IPS-NIHi7 (cell line): Measurements from ENCODE around the gene ZSWIM2.
"Not testable (repeated sequence)": the region's sequence is repeated elsewhere in the genome, so short reads cannot be mapped to it uniquely, and the experiment has no call there.

Experiments
- DNase-seq: peaks from one replicate; pipeline ENCODE4 v3.0.0; 2012; ENCODE audit warnings: mixed read lengths; ENCODE audit errors: extremely low spot score

Gene ZSWIM2

DNA sequence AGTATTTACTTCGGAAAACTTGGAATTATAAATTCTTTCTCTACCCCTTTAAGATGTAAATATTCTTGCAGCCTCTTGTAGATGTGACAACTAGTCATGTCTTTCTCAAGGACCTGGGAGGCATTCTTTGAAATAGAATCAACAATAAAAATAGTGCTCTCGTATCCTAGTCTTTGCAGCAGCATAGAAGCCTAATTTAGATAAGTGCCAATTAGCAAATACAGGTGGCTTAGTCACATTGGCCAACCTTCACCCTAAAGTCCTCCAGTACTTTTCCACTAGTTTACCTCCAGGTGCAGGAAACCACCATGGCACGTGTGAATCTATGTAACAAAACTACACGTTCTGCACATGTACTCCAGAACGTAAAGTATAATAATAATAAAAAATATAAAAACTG is 3.5 kb upstream of the ZSWIM2 start:
- DNase-seq = no peak

DNA sequence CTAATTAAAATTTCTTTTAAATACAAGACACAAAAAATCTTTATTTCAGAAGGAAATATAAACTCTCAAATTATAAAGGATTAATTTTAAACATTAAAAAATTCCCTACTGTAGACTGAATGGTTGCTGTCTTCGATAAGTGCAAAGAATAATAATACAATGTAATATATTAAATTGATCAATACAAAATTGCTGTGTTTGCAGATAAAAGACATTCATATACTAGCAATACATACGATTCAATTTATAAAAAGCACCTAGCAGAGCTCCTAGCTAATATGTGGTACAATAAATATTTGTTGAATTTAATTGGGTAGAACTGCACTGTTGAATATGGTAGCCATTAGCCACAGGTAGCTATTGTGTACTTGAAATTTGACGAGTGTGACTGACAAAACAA is 6.6 kb downstream of the ZSWIM2 start:
- DNase-seq = no peak

DNA sequence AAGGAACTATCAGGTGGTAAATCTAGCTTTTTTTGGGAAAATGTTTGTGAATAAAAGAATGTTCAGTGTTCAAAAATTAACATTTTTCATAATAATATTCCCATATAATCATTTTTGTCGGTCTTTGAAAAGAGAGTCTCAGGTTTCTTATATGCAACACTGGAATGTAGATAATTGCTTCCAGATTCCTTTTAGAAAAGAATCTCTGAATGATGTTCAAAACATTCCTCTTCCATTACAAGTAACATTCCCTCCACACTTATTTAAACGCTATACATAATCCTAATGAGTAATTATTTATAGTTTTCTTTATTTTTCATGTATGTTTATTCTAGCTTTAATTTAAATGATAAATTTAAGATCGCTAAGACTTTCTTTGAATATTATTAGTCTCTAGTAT is 7.0 kb downstream of the ZSWIM2 start:
- DNase-seq = no peak

DNA sequence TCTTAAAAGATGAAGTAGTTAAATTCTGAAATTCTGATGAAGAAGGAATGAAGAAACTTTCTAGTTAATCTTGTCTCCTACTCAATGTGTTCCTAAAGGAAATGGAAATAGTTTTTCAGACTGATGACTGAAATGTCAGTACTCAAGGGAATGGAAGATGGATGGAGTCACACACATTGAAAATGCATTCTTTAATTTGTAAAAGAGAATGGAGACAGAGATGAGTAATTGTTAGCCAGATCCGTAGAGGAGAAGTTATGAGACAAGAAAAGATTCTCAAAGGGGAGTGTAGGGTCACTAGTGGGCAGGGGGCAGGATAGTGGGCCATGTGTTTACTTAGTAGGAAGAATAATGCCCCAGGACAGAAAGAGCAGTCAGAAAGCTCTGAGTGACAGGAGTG is 13.3 kb downstream of the ZSWIM2 start:
- no peak for DNase-seq

DNA sequence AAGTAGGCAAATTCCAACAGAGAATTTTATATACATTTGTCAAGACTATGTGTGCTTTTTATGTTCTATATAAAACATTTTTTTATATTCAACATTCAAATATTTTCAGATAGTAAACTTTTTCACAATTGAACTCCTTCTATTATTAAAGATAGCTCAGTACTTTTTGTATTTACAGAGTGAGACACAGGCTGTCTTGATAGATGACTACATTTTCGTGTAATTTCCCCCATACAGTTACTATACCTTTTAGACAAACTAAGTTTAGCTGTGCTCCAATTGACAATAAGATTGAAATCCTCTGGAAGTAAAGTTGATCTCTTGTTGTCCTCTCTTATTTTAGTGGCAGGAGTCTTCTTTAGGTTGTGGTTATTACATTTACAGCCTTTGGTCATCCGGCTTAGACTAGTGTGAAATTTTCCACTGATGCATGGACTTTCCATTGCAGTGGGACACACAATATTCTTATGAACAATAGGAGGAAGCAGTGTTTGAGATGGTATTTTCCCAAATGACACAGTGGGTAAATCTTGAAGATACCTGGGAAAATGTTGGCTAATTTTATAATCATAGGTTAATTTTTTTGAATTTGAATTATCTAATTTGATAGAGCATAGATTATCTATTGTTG is 21.0 kb downstream of the ZSWIM2 start:
- no peak for DNase-seq

DNA sequence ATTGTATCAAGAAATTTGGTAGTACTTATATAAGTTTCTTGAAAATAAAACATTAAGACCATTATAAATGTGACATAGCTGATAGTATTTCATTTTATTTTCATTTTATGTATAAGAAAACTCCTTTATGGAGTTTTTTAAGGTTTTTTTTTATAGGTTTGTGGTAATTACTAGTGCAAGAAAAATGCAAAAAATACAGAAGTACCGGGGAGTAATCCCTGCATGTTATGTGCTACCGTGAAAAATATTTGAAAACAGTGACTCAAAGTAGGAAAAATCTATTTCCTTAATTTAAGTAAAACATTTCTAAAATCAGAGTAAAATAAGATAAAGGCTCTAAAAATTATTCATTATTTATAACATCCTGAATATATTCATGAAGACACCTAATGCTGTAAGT is 21.6 kb downstream of the ZSWIM2 start:
- no peak for DNase-seq

DNA sequence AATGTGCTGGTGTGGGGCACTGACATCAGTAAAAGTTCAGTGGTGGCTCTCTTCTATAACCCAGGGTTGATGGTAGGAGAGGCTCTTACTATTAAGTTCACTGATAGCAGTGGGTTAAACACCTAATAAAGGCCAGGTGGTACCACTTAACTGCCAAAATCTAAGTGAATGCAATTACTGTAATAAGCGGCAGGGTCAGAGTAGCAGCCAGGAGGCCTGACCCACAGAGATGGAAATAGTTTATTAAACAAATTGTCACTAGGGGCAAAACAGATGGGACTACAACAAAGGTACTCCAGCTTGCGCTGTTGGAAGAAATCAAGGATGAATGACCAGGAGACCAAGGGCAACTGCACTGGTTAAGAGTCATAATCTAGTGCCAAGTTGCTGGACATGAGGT is 26.6 kb downstream of the ZSWIM2 start:
- DNase-seq = no peak

DNA sequence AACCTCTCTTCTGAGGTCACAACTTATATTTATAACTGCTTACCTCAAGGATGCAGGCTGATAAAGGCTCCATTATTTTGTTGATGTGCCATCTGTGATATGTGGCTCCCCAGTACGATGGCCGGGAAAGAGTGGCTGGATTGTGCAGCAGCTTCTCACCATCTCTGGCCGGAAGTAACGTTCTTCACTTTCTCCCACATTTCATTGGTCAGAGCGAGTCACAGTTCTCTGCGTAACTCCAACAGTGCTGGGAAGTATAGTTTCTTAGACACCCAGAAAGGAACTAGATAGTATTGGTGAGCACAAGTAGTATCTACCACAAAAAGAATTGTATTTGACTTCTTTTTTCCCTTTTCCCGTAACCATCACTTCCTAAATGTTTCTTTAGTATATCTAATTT is 28.7 kb downstream of the ZSWIM2 start:
- DNase-seq = no peak

DNA sequence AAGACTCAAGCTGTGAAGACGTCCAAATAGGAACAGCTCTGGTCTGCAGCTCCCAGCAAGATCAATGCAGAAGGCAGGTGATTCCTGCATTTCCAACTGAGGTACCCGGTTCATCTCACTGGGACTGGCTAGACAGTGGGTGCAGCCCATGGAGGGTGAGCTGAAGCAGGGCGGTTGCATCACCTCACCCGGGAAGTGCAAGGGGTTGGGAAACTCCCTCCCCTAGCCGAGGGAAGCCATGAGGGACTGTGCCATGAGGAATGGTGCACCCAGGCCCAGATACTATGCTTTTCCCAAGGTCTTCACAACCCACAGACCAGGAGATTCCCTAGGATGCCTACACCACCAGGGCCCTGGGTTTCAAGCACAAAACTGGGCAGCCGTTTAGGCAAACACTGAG is 37.2 kb downstream of the ZSWIM2 start:
- not testable (repeated sequence) for DNase-seq

DNA sequence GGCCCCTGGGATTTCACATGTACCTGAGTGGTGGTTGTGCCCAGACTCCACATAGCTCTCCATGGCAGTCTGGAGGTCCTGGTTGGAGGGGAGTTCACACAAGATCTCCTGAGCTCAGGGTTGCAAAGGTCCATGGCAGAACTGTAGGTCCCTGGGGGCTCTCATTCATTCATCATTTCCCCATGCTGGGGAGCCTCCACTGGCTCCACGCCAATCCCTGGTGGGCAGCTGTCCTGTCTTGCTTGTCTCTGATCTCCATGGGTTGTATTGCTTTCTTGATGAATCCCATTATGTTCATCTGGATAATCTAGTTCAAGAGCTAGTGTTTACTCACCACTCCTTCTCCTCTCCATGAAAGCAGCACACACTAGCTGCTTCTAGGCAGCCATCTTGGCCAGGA is 42.4 kb downstream of the ZSWIM2 start:
- DNase-seq = no peak

DNA sequence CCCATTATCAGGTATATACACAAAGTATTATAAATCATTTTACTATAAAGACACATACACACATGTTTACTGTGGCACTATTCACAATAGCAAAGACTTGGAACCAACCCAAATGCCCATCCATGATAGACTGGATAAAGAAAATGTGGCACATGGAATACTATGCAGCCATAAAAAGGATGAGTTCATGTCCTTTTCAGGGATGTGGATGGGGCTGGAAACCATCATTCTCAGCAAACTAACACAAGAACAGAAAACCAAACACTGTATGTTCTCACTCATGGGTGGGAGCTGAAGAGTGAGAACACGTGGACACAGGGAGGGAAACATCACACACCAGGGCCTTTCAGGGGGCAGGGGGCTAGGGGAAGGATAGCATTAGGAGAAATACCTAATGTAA is 50.4 kb downstream of the ZSWIM2 start:
- DNase-seq = not testable (repeated sequence)

DNA sequence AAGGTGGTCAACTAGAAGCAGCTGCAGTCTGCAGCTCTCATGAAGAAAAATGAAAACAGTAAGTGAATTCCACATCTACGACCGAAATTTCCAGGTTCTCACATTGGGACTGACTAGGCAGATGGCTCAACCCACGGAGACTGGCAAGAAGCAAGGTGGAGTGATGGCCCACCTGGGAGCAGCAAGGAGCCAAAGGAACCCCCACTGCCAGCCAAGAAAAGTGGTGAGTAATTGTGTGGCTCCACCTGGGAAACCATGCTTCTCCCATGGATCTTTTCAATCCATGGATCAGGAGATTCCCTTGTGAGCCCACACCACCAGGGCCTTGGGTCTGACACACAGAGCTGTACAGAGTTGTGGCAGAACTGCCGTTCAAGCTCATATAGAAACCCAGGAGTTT is 64.0 kb downstream of the ZSWIM2 start:
- no peak for DNase-seq

DNA sequence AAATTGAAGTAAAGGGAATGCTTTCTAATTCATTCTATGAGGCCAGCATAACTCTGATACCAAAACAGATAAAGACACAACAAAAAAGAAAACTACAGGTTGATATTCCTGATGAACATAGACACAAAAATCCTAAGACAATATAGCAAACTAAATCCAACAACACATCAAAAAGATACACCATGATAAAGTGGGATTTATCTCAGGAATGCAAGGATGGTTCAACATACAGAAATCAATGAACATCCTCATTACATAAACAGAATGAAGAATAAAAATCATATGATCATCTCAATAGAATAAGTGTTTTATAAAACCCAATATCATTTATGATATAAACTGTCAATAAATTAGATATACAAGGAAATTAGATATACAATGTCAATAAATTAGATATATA is 65.7 kb downstream of the ZSWIM2 start:
- DNase-seq = no peak

DNA sequence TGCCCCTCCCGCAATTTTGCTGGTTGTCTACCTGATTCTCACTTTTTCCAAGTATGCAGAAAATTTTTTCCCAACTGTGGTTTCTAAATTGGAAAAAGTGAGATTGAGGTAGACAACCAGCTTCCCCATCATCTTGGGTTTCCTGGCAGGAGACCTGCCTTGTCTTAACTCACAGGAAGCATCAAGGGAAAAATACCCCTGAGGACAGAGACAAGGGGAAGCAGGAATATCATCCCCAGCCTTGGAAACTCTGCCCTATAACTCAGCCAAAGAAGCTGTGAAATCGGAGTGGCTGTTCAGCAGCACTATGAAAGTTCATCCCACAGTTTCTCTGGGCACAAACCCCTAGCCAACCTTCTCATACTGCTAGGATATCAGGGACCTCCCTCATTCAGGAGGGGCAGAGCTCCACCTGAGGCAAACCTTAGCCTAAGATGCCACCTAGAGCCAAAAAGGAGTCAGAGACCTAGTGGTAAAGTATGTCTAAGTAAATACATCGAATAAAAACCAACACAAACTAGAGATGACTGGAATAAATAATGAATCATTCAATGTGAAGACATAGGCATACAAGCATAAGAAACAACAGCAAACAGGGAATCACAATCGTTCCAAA is 68.2 kb downstream of the ZSWIM2 start:
- peak; percentile 78 for DNase-seq
